H9 (cell line): ENCODE results near the gene LRMDA. TPM values are rescaled to one million over a fixed set of nuclear protein-coding genes. Genes with fewer than 3 reads are reported as not detected.

Source experiments
- DNase-seq: peaks from one replicate; pipeline ENCODE4 v3.0.0-alpha.2; 2017
- H2AFZ ChIP-seq: one replicate; pipeline ENCODE4 v1.6.1; 2013; ENCODE audit warnings: mild to moderate bottlenecking, low read length, control low read depth, moderate library complexity
- H2AK5ac ChIP-seq: 2 replicates; pipeline ENCODE4 v1.6.1; 2013; ENCODE audit warnings: low read length, control low read depth, mixed read lengths; ENCODE audit not compliant: insufficient read length
- H2BK120ac ChIP-seq: one replicate; pipeline ENCODE4 v1.6.1; 2013; ENCODE audit warnings: low read depth, mild to moderate bottlenecking, low read length, control low read depth, inconsistent platforms; ENCODE audit not compliant: poor library complexity, severe bottlenecking
- H2BK12ac ChIP-seq: 2 replicates; pipeline ENCODE4 v1.6.1; 2013; ENCODE audit warnings: low read length, control low read depth, mixed read lengths, low read depth; ENCODE audit not compliant: insufficient read length
- H2BK15ac ChIP-seq: 2 replicates; pipeline ENCODE4 v1.6.1; 2013; ENCODE audit warnings: low read depth, low read length, control low read depth
- H2BK20ac ChIP-seq: one replicate; pipeline ENCODE4 v1.6.1; 2013; ENCODE audit warnings: low read depth, mild to moderate bottlenecking, low read length, control low read depth, inconsistent platforms; ENCODE audit not compliant: poor library complexity, severe bottlenecking
- H2BK5ac ChIP-seq: 2 replicates; pipeline ENCODE4 v1.6.1; 2013; ENCODE audit warnings: low read length, control low read depth, mixed read lengths; ENCODE audit not compliant: insufficient read length
- H3K14ac ChIP-seq: 2 replicates; pipeline ENCODE4 v1.6.1; 2013; ENCODE audit warnings: low read length, control low read depth; ENCODE audit not compliant: insufficient read depth
- H3K18ac ChIP-seq: 2 replicates; pipeline ENCODE4 v1.6.1; 2013; ENCODE audit warnings: low read depth, mild to moderate bottlenecking, mixed read lengths, low read length, control low read depth; ENCODE audit not compliant: insufficient read length
- H3K23ac ChIP-seq: 2 replicates; pipeline ENCODE4 v1.6.1; 2013; ENCODE audit warnings: low read length, control low read depth, mixed read lengths, low read depth; ENCODE audit not compliant: insufficient read length
- H3K23me2 ChIP-seq: 2 replicates; pipeline ENCODE4 v1.6.1; 2013; ENCODE audit warnings: low read depth, mild to moderate bottlenecking, mixed read lengths, low read length, control low read depth; ENCODE audit not compliant: insufficient read length, poor library complexity, severe bottlenecking
- H3K27ac ChIP-seq: 2 replicates; pipeline ENCODE4 v1.5.1; 2013; ENCODE audit warnings: low read length, control low read depth, mixed read lengths, low read depth; ENCODE audit not compliant: insufficient read length
- H3K27me3 ChIP-seq: 2 replicates; pipeline ENCODE4 v1.6.1; 2013; ENCODE audit warnings: low read length, control low read depth, inconsistent platforms; ENCODE audit not compliant: insufficient read depth
- H3K4ac ChIP-seq: 2 replicates; pipeline ENCODE4 v1.6.1; 2013; ENCODE audit warnings: low read depth, mild to moderate bottlenecking, control low read depth, inconsistent platforms, low read length, moderate library complexity
- H3K4me1 ChIP-seq: 2 replicates; pipeline ENCODE4 v1.6.1; 2013; ENCODE audit warnings: low read length, control low read depth, inconsistent platforms; ENCODE audit not compliant: insufficient read depth
- H3K4me2 ChIP-seq: 2 replicates; pipeline ENCODE4 v1.6.1; 2013; ENCODE audit warnings: low read length, control low read depth, mixed read lengths; ENCODE audit not compliant: insufficient read length, insufficient read depth
- H3K56ac ChIP-seq: 2 replicates; pipeline ENCODE4 v1.6.1; 2013; ENCODE audit warnings: low read depth, mild to moderate bottlenecking, mixed read lengths, low read length, control low read depth; ENCODE audit not compliant: insufficient read length
- H3K79me1 ChIP-seq: 2 replicates; pipeline ENCODE4 v1.6.1; 2013; ENCODE audit warnings: low read depth, mild to moderate bottlenecking, moderate library complexity, low read length, control low read depth, inconsistent platforms; ENCODE audit not compliant: insufficient read depth, poor library complexity, severe bottlenecking
- H3K79me2 ChIP-seq: 2 replicates; pipeline ENCODE4 v1.6.1; 2013; ENCODE audit warnings: low read length, control low read depth, inconsistent platforms; ENCODE audit not compliant: insufficient read depth
- H3K9ac ChIP-seq: 2 replicates; pipeline ENCODE4 v1.6.1; 2013; ENCODE audit warnings: low read length, control low read depth, mixed read lengths; ENCODE audit not compliant: insufficient read length; ENCODE audit errors: extremely low read depth
- H3K9me3 ChIP-seq: one replicate; pipeline ENCODE4 v1.6.1; 2013; ENCODE audit warnings: low read depth, low read length, inconsistent platforms; ENCODE audit not compliant: control insufficient read depth
- H3T11ph ChIP-seq: one replicate; pipeline ENCODE4 v1.6.1; 2013; ENCODE audit warnings: mild to moderate bottlenecking, low read length, control low read depth, inconsistent platforms
- H4K20me1 ChIP-seq: one replicate; pipeline ENCODE4 v1.6.1; 2013; ENCODE audit not compliant: control insufficient read depth, insufficient read length, insufficient read depth
- H4K5ac ChIP-seq: 2 replicates; pipeline ENCODE4 v1.6.1; 2013; ENCODE audit warnings: low read depth, mild to moderate bottlenecking, mixed read lengths, low read length, control low read depth; ENCODE audit not compliant: insufficient read length
- H4K8ac ChIP-seq: replicated peaks from 2 replicates; pipeline ENCODE4 v1.6.1; 2013; ENCODE audit warnings: low read length, control low read depth, mixed read lengths, low read depth; ENCODE audit not compliant: insufficient read length
- H4K91ac ChIP-seq: 2 replicates; pipeline ENCODE4 v1.6.1; 2013; ENCODE audit warnings: low read depth, mild to moderate bottlenecking, moderate library complexity, mixed read lengths, low read length, control low read depth; ENCODE audit not compliant: insufficient read length
- H3K27ac Mint-ChIP-seq, 3 experiments: 2 replicates in 2 of 3; 3 replicates in 1 of 3; pipeline ENCODE4 v1.8.0; 2020 to 2021; ENCODE audit warnings: mixed read lengths in 3 of 3, mild to moderate bottlenecking in 1 of 3, moderate library complexity in 1 of 3
- H3K27me3 Mint-ChIP-seq: 2 replicates; pipeline ENCODE4 v1.8.0; 2021; ENCODE audit warnings: low read depth, mild to moderate bottlenecking, moderate library complexity, mixed read lengths
- H3K36me3 Mint-ChIP-seq, 3 experiments: 2 replicates in 2 of 3; 3 replicates in 1 of 3; pipeline ENCODE4 v1.8.0; 2020 to 2021; ENCODE audit warnings: low read depth in 3 of 3, mixed read lengths in 3 of 3; ENCODE audit not compliant: insufficient read depth in 1 of 3
- H3K4me1 Mint-ChIP-seq, 2 experiments: 2 replicates each; pipeline ENCODE4 v1.8.0; 2020; ENCODE audit warnings: mixed read lengths in 2 of 2
- H3K4me3 Mint-ChIP-seq, 2 experiments: 2 replicates in 1 of 2; 3 replicates in 1 of 2; pipeline ENCODE4 v1.8.0; 2020 to 2021; ENCODE audit warnings: mild to moderate bottlenecking in 2 of 2, mixed read lengths in 2 of 2, moderate library complexity in 1 of 2
- H3K9me3 Mint-ChIP-seq, 2 experiments: 2 replicates in 1 of 2; 3 replicates in 1 of 2; pipeline ENCODE4 v1.8.0; 2020; ENCODE audit warnings: mild to moderate bottlenecking in 2 of 2, mixed read lengths in 2 of 2, moderate library complexity in 1 of 2
- WGBS: extraction: QIAGEN DNeasy Blood & Tissue Kit; methylation state at CpG from one replicate; pipeline ENCODE4 v1.1.7; 2013; ENCODE audit warnings: missing lambda C conversion rate, low lambda C conversion rate, mixed read lengths; ENCODE audit not compliant: insufficient read length; ENCODE audit errors: extremely low coverage; 5-methylcytosine and 5-hydroxymethylcytosine counted together
- total RNA-seq: library from RNA; stranded (reverse); gene quantifications from 2 replicates; pipeline ENCODE4 v1.2.1, GENCODE V29; 2021
- TF ChIP-seq, protein P1 (sequence below): fragments of 200-600 bp; sonication (generic); conservative IDR thresholded peaks from 3 replicates; pipeline ENCODE4 v1.8.0; 2021; ENCODE audit warnings: antibody characterized with exemption, mild to moderate bottlenecking

Gene LRMDA
- total RNA-seq, 1 experiment from 2014 or later: 1.8 TPM

DNA sequence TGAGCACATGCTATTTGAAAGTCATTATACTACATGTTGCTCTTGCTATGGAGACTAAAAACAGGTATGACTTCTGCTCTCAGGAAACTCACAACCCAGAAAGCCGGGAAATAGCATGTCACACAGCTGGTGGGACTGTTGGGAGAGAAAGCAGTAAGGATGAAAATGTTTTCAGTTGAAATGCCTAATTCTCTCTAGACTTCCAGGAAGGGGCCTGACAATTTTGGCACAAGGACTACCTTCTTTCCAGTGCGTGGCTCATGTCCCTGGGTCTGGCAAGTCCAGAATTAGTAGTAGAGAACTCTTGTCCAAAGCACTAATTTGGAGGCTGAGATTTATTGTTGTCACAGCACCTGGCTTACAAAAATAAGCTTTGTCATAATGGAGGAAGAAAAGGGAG, 567.6 kb downstream of the LRMDA start:
- no peak overlapping the region for H3K27ac Mint-ChIP-seq
- Histone ChIP-seq H3K79me1 (no peaks in the 10 kb centered on the region), H2BK120ac (no peak overlapping the region), H2BK15ac (no peak overlapping the region), H3T11ph (no peak overlapping the region), H3K79me2 (no peaks in the 10 kb centered on the region), H4K5ac (no peak overlapping the region), H3K9ac (no peak overlapping the region), H2BK5ac (no peak overlapping the region), H2BK20ac (no peak overlapping the region), H3K9me3 (no peaks in the 10 kb centered on the region), H3K27me3 (no peaks in the 10 kb centered on the region), H3K4me2 (no peak overlapping the region), H3K23me2 (no peaks in the 10 kb centered on the region), H2BK12ac (no peak overlapping the region), H3K4me1 (peaks cover 8% of the 10 kb centered on the region), H2AFZ (no peak overlapping the region), H3K18ac (no peak overlapping the region), H3K14ac (no peak overlapping the region), H3K56ac (no peak overlapping the region), H3K27ac (no peak overlapping the region), H2AK5ac (no peak overlapping the region), H3K23ac (no peak overlapping the region), H4K8ac (no peak overlapping the region), H4K20me1 (no peaks in the 10 kb centered on the region), H4K91ac (no peak overlapping the region), H3K4ac (no peak overlapping the region)
- TF ChIP-seq, protein P1, sequence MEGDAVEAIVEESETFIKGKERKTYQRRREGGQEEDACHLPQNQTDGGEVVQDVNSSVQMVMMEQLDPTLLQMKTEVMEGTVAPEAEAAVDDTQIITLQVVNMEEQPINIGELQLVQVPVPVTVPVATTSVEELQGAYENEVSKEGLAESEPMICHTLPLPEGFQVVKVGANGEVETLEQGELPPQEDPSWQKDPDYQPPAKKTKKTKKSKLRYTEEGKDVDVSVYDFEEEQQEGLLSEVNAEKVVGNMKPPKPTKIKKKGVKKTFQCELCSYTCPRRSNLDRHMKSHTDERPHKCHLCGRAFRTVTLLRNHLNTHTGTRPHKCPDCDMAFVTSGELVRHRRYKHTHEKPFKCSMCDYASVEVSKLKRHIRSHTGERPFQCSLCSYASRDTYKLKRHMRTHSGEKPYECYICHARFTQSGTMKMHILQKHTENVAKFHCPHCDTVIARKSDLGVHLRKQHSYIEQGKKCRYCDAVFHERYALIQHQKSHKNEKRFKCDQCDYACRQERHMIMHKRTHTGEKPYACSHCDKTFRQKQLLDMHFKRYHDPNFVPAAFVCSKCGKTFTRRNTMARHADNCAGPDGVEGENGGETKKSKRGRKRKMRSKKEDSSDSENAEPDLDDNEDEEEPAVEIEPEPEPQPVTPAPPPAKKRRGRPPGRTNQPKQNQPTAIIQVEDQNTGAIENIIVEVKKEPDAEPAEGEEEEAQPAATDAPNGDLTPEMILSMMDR: no peak
- no peaks in the 10 kb centered on the region for H3K9me3 Mint-ChIP-seq
- no CpG with 5 or more reads among the region's 2 CpGs for WGBS
- H3K4me1 Mint-ChIP-seq: peaks cover 16 to 17% of the 10 kb centered on the region in 2 experiments
- no peaks in the 10 kb centered on the region for H3K36me3 Mint-ChIP-seq
- no peak for DNase-seq
- H3K27me3 Mint-ChIP-seq: peaks cover 6% of the 10 kb centered on the region
- no peak overlapping the region for H3K4me3 Mint-ChIP-seq
